Activated B cell treated with CpG ODN at 0.5 μM for 24 hours (primary cell): ENCODE data around the gene SLBP. TPM values are rescaled to one million over a fixed set of nuclear protein-coding genes. Genes with fewer than 3 reads are reported as not detected.

Source experiments
- ATAC-seq: fragments of 200-7000 bp; cut with Tn5 transposase; one replicate; pipeline ENCODE4 v1.10.0; 2021; ENCODE audit warnings: low read depth, mild to moderate bottlenecking, moderate library complexity
- CTCF ChIA-PET: fragments of 350-600 bp; sonication (Branson Sonifier 250); formaldehyde crosslinking; loops from one replicate; lab custom pipeline; 2021; ENCODE audit warnings: antibody characterized with exemption; lab: Charles Lee
- POLR2A ChIA-PET: fragments of 350-600 bp; sonication (Branson Sonifier 250); formaldehyde crosslinking; loops from one replicate; lab custom pipeline; 2021; ENCODE audit warnings: antibody characterized with exemption; lab: Charles Lee
- DNase-seq: peaks from one replicate; pipeline ENCODE4 v3.0.0; 2022
- H3K27ac Mint-ChIP-seq: one replicate; pipeline ENCODE4 v1.8.0; 2020; ENCODE audit warnings: mixed read lengths
- H3K27me3 Mint-ChIP-seq: one replicate; pipeline ENCODE4 v1.8.0; 2021; ENCODE audit warnings: mixed read lengths
- H3K36me3 Mint-ChIP-seq: one replicate; pipeline ENCODE4 v1.8.0; 2021; ENCODE audit warnings: low read depth, mixed read lengths
- H3K4me1 Mint-ChIP-seq: one replicate; pipeline ENCODE4 v1.8.0; 2021; ENCODE audit warnings: mixed read lengths
- H3K4me3 Mint-ChIP-seq: one replicate; pipeline ENCODE4 v1.8.0; 2020; ENCODE audit warnings: mild to moderate bottlenecking, mixed read lengths
- H3K9me3 Mint-ChIP-seq: one replicate; pipeline ENCODE4 v1.8.0; 2020; ENCODE audit warnings: mixed read lengths
- intact Hi-C: fragments of 100-400 bp; cut with micrococcal nuclease; formaldehyde crosslinking; loops from one replicate; pipeline ENCODE4 v1.15.1; 2024
- total RNA-seq: library from RNA; stranded (reverse); gene quantifications from 2 replicates; pipeline ENCODE4 v1.2.3, GENCODE V29; 2022
- TF ChIP-seq, protein P1 (sequence below): fragments of 200-600 bp; IDR thresholded peaks from one replicate; pipeline ENCODE4 v1.8.0; 2022; ENCODE audit warnings: antibody characterized with exemption, mild to moderate bottlenecking

The SLBP gene
- total RNA-seq, 1 donor from 2014 or later, result 34.0 TPM

- ATAC-seq (no peak), DNase-seq (no peak)
- no peaks in the 10 kb centered on the region for H3K9me3 Mint-ChIP-seq
- H3K36me3 Mint-ChIP-seq, result no peaks in the 10 kb centered on the region
- no peak overlapping the region for H3K4me3 Mint-ChIP-seq
- no peak overlapping the region for H3K27ac Mint-ChIP-seq
- TF ChIP-seq, protein P1, sequence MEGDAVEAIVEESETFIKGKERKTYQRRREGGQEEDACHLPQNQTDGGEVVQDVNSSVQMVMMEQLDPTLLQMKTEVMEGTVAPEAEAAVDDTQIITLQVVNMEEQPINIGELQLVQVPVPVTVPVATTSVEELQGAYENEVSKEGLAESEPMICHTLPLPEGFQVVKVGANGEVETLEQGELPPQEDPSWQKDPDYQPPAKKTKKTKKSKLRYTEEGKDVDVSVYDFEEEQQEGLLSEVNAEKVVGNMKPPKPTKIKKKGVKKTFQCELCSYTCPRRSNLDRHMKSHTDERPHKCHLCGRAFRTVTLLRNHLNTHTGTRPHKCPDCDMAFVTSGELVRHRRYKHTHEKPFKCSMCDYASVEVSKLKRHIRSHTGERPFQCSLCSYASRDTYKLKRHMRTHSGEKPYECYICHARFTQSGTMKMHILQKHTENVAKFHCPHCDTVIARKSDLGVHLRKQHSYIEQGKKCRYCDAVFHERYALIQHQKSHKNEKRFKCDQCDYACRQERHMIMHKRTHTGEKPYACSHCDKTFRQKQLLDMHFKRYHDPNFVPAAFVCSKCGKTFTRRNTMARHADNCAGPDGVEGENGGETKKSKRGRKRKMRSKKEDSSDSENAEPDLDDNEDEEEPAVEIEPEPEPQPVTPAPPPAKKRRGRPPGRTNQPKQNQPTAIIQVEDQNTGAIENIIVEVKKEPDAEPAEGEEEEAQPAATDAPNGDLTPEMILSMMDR, result no peak
- intact Hi-C loops, result no loop called here
- H3K27me3 Mint-ChIP-seq, result no peaks in the 10 kb centered on the region
- peaks cover 4% of the 10 kb centered on the region for H3K4me1 Mint-ChIP-seq
- ChIA-PET POLR2A (no interaction called here), CTCF (interaction anchor here (1.1 kb wide), 1 partner anchor 61 kb away, joined by 5 read pairs; no protein-coding TSS in a partner anchor)
These were observed 39.2 kb upstream of the SLBP start for GRCh38 chr4:1751155-1751918.

- Mint-ChIP-seq H3K4me3 (no peak overlapping the region), H3K4me1 (peaks cover 4% of the 10 kb centered on the region), H3K27me3 (no peaks in the 10 kb centered on the region), H3K9me3 (no peaks in the 10 kb centered on the region), H3K27ac (no peak overlapping the region), H3K36me3 (no peaks in the 10 kb centered on the region)
- TF ChIP-seq, protein P1, result no peak
- ATAC-seq, result no peak
- ChIA-PET CTCF (no interaction called here), POLR2A (no interaction called here)
- no peak for DNase-seq
- intact Hi-C loops, result no loop called here
These were observed 38.4 kb upstream of the SLBP start for GRCh38 chr4:1750381-1751154.

- Mint-ChIP-seq H3K27me3 (no peaks in the 10 kb centered on the region), H3K4me1 (peaks cover 4% of the 10 kb centered on the region), H3K27ac (no peak overlapping the region), H3K9me3 (no peaks in the 10 kb centered on the region), H3K36me3 (peaks cover 2% of the 10 kb centered on the region), H3K4me3 (no peak overlapping the region)
- TF ChIP-seq, protein P1, result no peak
- ChIA-PET CTCF (no interaction called here), POLR2A (no interaction called here)
- ATAC-seq (no peak), DNase-seq (no peak)
- intact Hi-C loops, result no loop called here
These were observed 37.7 kb upstream of the SLBP start for GRCh38 chr4:1749826-1750225.

- H3K9me3 Mint-ChIP-seq, result no peaks in the 10 kb centered on the region
- POLR2A ChIA-PET, result no interaction called here
- no peak overlapping the region for H3K4me3 Mint-ChIP-seq
- H3K27ac Mint-ChIP-seq, result no peak overlapping the region
- CTCF ChIA-PET, result no interaction called here
- ATAC-seq (no peak), DNase-seq (no peak)
- TF ChIP-seq, protein P1, result no peak
- H3K27me3 Mint-ChIP-seq, result no peaks in the 10 kb centered on the region
- H3K4me1 Mint-ChIP-seq, result peaks cover 4% of the 10 kb centered on the region
- intact Hi-C loops, result no loop called here
- peaks cover 5% of the 10 kb centered on the region for H3K36me3 Mint-ChIP-seq
These were observed 37.3 kb upstream of the SLBP start for GRCh38 chr4:1749370-1749769.

GRCh38 chr4:1748465-1748995, 36.4 kb upstream of the SLBP start:
- no peak overlapping the region for H3K4me3 Mint-ChIP-seq
- H3K9me3 Mint-ChIP-seq, result no peaks in the 10 kb centered on the region
- H3K4me1 Mint-ChIP-seq, result peaks cover 4% of the 10 kb centered on the region
- H3K27ac Mint-ChIP-seq, result no peak overlapping the region
- DNase-seq (peak; percentile 74), ATAC-seq (peak; percentile 60)
- H3K36me3 Mint-ChIP-seq, result peaks cover 10% of the 10 kb centered on the region
- ChIA-PET CTCF (interaction anchor here (0.8 to 5.3 kb wide), 13 partner anchors 16 to 164 kb away, joined by 3 to 87 read pairs (median 4); no protein-coding TSS in a partner anchor), POLR2A (no interaction called here)
- no peaks in the 10 kb centered on the region for H3K27me3 Mint-ChIP-seq
- intact Hi-C loops, result loop anchor here (1.0 kb wide), 1 partner anchor 62 kb away; no protein-coding TSS in a partner anchor
- TF ChIP-seq, protein P1, result peak; percentile 15
